ENCODE data around the gene ADH4.

DNA sequence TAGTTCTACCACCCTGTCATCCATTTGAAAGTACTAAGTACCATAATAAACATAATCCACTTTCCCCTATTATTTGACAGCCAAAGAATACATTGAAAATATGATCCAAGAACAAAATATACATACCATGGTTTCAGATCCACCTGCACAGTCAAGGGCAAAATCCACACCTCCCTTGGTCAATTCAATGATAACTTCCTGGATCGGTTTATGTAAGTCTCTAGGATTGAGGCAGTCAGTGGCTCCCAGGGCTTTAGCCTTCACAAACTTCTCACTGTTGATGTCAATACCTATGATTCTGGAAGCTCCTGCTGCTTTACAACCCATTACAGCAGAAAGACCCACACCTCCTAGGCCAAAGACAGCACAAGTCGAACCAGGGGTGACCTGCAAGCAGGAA is 12.7 kb downstream of the ADH4 start:
- no peak for TF ChIP-seq GATA2 (IDR thresholded peaks at IDR 0.05; ENCODE audit: low read depth, low read length)
- no peak for TF ChIP-seq GATA3 (IDR thresholded peaks at IDR 0.05; ENCODE audit: low read depth, low read length)
